GM19351 (cell line): ENCODE measurements around the gene ENTPD1.
"Not testable (repeated sequence)": the region's sequence is repeated elsewhere in the genome, so short reads cannot be mapped to it uniquely, and the experiment has no call there.

ENCODE experiments used
- ATAC-seq: cut with Tn5 transposase; IDR thresholded peaks from one replicate; pipeline ENCODE4 v1.9.1; 2021; ENCODE audit warnings: mild to moderate bottlenecking, moderate library complexity; ENCODE audit not compliant: unreplicated experiment

ENTPD1 gene, protein sequence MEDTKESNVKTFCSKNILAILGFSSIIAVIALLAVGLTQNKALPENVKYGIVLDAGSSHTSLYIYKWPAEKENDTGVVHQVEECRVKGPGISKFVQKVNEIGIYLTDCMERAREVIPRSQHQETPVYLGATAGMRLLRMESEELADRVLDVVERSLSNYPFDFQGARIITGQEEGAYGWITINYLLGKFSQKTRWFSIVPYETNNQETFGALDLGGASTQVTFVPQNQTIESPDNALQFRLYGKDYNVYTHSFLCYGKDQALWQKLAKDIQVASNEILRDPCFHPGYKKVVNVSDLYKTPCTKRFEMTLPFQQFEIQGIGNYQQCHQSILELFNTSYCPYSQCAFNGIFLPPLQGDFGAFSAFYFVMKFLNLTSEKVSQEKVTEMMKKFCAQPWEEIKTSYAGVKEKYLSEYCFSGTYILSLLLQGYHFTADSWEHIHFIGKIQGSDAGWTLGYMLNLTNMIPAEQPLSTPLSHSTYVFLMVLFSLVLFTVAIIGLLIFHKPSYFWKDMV

GRCh38 chr10:95756041-95756761 lies at the start of gene ENTPD1:
Gene ENTPD1 (plus strand): TSS chr10:95756163. CDS start chr10:95756240, 77 bp downstream.
- peak; percentile 27 for ATAC-seq

DNA sequence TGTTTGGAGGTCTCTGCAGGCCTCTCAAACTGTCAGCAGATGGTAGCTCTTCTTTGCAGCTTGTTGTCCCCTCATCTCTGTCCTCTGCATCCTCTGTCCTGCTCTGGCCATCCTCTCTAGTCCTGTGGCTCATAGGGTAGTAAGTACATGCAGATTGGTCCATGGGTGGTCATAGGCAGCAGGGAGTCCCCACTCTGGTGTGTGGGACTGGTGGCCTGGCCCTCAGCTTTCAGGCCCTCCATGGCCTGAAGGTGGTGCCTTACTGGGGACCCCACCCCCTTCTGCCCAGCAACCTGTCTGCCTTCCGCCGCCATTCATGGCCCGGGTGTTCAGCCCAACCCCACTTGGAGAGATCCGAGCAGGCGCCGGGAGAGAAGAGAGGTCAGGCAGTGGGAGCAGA lies 49.4 kb upstream of the ENTPD1 start:
- no peak for ATAC-seq

- no peak for ATAC-seq
Measured at GRCh38 chr10:95706990-95707389, 49.0 kb upstream of the ENTPD1 start.

DNA sequence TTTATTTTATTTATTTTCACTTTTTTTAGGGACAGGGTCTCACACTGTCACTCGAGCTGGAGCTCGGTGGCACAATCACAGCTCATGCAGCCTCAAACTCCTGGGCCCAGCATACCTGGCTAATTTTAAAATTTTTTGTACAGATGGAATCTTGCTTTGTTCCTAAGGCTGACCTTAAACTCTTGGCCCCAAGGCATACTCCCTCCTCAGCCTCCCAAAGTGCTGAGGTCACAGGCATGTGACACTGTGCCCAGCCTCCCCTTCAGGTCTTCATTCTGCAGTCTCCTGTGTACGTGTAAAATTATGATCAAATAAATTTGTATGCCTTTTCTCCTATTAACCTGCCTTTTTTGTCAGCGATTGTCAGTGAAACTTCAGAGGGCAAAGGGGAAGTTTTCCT lies 44.5 kb upstream of the ENTPD1 start:
- no peak for ATAC-seq

- no peak for ATAC-seq
Measured at GRCh38 chr10:95716466-95716865, 39.5 kb upstream of the ENTPD1 start.

DNA sequence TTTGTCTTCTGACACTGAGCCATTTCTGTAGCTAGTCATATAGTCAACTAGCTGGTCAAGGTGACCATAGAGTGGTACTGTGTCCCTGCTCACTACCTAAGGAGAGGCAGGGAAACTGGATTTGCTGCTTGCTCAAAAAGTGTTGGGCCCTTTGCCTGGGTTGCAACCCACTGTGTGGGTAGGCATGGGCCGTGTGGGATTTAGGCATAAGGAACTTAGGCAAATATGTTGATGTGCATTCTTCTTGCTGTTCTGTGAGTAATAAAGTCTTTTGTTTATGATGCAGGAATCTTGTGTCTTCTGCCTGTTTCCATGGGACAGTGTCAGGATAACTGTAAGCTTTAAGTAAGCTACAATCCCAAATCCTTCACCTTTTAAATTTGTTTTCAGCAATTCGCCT lies 39.1 kb upstream of the ENTPD1 start:
- no peak for ATAC-seq

- ATAC-seq: not testable (repeated sequence)
Measured at GRCh38 chr10:95720745-95721144, 35.2 kb upstream of the ENTPD1 start.

DNA sequence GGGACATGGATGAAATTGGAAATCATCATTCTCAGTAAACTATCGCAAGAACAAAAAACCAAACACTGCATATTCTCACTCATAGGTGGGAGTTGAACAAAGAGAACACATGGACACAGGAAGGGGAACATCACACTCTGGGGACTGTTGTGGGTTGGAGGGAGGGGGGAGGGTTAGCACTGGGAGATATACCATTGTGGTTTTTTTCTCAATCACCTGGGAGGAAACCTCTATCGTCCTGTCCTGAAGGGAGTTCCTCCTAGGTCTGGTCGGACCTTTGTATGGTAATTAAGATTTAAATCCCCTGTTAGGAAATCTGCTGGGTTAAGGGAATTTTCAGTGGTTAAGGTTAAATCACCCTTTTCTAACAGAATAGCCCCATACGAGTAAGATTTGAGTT lies 33.5 kb upstream of the ENTPD1 start:
- ATAC-seq: not testable (repeated sequence)

GRCh38 chr10:95728526-95728925 lies 27.4 kb upstream of the ENTPD1 start:
- ATAC-seq: no peak

GRCh38 chr10:95729323-95730055 lies 26.5 kb upstream of the ENTPD1 start:
- ATAC-seq: no peak

DNA sequence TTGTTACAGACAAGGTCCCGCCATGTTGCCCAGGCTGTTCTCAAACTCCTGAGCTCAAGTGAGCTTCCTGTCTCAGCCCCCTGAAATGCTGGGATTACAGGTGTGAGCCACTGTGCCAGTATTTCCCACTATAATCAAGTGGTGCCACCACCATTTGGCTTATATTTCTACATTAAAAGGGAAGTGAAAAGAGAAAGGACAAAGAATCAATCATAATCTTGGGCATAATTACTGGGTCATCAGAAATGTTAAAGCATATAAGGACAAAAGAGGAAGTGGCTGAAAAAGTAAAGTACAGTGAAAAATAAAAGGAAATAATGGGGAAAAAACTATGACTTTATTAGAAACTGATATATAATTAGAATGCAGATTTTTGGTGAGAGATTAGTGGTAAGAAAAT lies 25.7 kb upstream of the ENTPD1 start:
- ATAC-seq: no peak

DNA sequence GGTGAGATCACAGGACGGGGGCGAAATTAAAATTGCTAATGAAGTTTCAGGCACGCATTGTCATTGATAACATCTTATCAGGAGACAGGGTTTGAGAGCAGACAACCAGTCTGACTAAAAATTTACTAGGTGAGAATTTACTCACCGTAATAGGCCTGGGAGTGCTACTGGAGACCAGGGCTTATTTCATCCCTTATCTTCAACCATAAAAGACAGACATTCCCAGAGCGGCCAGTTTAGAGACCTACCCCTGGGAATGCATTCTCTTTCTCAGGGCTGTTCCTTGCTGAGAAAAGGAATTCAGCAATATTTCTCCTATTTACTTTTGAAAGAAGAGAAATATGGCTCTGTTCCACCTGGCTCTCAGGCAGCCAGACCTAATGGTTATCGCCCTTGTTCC lies 23.1 kb upstream of the ENTPD1 start:
- not testable (repeated sequence) for ATAC-seq

GRCh38 chr10:95739056-95739455 lies 16.9 kb upstream of the ENTPD1 start:
- ATAC-seq: no peak

DNA sequence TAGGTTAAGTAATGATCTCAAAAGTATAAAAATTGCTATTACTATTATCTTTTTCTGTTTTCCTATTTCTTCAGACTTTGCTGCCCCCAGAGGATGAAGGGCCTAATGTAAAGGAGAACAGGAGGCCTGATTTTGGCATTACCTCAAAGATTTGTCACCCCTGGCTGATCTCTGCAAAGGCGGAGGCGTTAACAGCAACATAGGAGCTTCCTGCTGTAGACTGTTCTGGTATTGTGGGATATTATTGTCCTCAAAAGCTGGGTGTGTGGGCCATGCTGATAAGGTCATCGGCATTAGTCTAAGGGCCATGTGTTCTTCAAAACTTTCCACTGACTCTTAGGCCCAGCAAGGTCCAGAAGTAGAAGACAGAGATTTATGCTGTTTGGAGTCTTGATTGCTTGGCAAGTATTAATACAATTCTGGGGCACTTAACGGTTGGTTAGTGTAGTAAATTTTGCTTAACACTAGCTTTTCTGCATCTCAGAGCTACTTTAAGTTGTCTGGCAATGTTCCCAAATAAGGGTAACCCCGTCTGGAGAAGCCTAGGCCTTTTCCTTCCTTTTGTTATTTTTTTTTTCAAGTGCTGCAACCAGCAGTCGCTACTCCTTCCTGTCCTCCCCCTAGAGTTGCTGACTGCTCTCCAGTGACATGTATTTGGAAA lies 14.0 kb upstream of the ENTPD1 start:
- ATAC-seq: peak; percentile 75

GRCh38 chr10:95742485-95742884 lies 13.5 kb upstream of the ENTPD1 start:
- no peak for ATAC-seq

- ATAC-seq: no peak
Measured at GRCh38 chr10:95742962-95743535, 12.9 kb upstream of the ENTPD1 start.

GRCh38 chr10:95745501-95745900 lies 10.5 kb upstream of the ENTPD1 start:
- peak; percentile 32 for ATAC-seq

GRCh38 chr10:95748349-95748748 lies 7.6 kb upstream of the ENTPD1 start:
- ATAC-seq: no peak

GRCh38 chr10:95755511-95756004 lies 405 bp upstream of the ENTPD1 start:
- peak; percentile 45 for ATAC-seq
